Panc1 (cell line): ENCODE data around the gene ZBTB7C.

Source experiments
- POLR2AphosphoS5 ChIP-seq: IDR thresholded peaks from 2 replicates; pipeline ENCODE4 v1.6.1; 2012; ENCODE audit warnings: mild to moderate bottlenecking, low read depth, low read length, moderate library complexity
- TF ChIP-seq, protein P1 (sequence below): fragments of 450-650 bp; IDR thresholded peaks from 2 replicates; pipeline ENCODE4 v1.5.1; 2017; ENCODE audit warnings: mild to moderate bottlenecking
- TF ChIP-seq, protein P2 (sequence below), 2 experiments: IDR thresholded peaks; 2 replicates each; pipeline ENCODE4 v1.6.1; 2011 to 2012; ENCODE audit warnings: low read depth in 2 of 2, control low read depth in 1 of 2, low read length in 1 of 2, mild to moderate bottlenecking in 1 of 2, moderate library complexity in 1 of 2; ENCODE audit not compliant: insufficient read depth in 1 of 2

DNA sequence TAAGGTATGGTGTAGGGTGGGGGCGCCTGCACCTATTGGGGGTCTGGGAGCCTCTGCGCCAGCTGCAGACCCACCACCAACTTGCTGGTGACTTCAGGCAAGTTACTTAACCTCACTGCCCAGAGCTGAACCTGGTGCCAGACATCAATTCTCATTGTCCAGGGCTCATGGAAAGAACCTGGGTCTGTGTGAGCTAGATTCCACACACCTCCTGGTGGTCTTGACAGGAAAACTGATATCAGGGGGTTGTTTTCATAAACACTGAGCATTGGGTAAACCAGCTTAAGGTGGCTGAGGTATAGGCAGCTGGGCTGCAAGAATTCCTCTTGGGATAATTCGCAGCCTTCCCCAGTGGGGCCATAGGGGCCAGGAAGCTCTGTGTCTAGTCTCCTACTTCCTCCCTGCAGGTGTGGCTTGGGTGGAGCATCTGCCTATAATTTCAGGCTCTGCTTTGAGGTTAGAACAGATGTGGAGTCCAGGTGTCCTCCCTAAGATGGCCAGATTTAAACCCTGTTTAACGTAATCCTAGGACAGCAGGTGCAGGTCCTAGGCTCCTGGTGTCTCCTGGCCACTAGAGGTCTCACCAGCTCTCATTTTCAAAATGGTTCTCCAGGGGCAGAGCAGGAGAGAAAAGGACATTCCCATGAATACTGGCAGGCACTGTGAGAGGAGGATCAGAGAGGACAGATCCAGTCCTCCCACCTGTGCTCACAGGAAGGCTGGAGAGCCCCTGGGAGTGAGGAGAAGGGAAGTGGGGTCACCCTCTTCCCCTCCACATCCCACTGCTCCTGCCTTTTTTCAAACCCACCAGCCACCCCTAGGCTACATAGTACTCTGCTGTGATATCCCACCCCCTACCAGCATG lies 378.3 kb downstream of the ZBTB7C start:
- TF ChIP-seq, protein P1, sequence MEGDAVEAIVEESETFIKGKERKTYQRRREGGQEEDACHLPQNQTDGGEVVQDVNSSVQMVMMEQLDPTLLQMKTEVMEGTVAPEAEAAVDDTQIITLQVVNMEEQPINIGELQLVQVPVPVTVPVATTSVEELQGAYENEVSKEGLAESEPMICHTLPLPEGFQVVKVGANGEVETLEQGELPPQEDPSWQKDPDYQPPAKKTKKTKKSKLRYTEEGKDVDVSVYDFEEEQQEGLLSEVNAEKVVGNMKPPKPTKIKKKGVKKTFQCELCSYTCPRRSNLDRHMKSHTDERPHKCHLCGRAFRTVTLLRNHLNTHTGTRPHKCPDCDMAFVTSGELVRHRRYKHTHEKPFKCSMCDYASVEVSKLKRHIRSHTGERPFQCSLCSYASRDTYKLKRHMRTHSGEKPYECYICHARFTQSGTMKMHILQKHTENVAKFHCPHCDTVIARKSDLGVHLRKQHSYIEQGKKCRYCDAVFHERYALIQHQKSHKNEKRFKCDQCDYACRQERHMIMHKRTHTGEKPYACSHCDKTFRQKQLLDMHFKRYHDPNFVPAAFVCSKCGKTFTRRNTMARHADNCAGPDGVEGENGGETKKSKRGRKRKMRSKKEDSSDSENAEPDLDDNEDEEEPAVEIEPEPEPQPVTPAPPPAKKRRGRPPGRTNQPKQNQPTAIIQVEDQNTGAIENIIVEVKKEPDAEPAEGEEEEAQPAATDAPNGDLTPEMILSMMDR = peak; percentile 73
- TF ChIP-seq, protein P2, sequence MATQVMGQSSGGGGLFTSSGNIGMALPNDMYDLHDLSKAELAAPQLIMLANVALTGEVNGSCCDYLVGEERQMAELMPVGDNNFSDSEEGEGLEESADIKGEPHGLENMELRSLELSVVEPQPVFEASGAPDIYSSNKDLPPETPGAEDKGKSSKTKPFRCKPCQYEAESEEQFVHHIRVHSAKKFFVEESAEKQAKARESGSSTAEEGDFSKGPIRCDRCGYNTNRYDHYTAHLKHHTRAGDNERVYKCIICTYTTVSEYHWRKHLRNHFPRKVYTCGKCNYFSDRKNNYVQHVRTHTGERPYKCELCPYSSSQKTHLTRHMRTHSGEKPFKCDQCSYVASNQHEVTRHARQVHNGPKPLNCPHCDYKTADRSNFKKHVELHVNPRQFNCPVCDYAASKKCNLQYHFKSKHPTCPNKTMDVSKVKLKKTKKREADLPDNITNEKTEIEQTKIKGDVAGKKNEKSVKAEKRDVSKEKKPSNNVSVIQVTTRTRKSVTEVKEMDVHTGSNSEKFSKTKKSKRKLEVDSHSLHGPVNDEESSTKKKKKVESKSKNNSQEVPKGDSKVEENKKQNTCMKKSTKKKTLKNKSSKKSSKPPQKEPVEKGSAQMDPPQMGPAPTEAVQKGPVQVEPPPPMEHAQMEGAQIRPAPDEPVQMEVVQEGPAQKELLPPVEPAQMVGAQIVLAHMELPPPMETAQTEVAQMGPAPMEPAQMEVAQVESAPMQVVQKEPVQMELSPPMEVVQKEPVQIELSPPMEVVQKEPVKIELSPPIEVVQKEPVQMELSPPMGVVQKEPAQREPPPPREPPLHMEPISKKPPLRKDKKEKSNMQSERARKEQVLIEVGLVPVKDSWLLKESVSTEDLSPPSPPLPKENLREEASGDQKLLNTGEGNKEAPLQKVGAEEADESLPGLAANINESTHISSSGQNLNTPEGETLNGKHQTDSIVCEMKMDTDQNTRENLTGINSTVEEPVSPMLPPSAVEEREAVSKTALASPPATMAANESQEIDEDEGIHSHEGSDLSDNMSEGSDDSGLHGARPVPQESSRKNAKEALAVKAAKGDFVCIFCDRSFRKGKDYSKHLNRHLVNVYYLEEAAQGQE (IDR thresholded peaks at IDR 0.05; ENCODE audit: insufficient read depth in 1 of 2, low read depth in 2 of 2, low read length in 1 of 2) = no peak
- TF ChIP-seq POLR2AphosphoS5 = no peak
